Fibroblast of skin of right biceps (primary cell): ENCODE measurements around the gene GRM4.
"Not testable (repeated sequence)": the region's sequence is repeated elsewhere in the genome, so short reads cannot be mapped to it uniquely, and the experiment has no call there.

Experiments
- DNase-seq: peaks from one replicate; pipeline ENCODE4 v3.0.0-alpha.2; 2013

GRM4 gene

GRCh38 chr6:34059914-34060313, 86.0 kb downstream of the GRM4 start:
- no peak for DNase-seq

DNA sequence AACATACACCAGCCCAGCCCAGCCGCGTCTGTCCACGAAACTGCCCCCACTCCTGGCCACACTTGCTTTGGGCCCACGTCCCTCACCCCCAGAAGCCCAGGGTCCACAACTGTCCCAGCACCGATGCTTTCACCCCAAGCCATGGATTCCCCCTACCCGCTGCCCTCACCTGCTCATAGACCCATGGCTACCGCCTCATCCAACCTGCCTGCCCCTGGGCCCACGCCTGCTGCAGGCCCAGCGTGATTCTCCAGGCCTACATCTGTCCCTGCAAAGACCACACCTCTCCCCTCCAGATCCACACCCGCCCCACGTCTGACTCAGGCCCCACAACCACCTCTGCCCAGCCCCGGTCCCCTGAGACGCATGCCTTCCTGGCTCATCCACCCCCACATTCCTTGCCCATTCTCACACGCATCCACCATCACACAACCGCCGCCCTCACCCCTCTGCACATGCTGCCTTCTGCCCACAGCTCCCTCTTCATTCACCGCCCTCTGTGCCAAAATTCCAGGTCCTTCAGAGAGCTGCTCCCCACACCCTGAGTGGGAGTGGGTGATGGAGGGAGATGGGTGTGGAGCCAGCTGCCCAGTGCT, 86.7 kb downstream of the GRM4 start:
- peak; percentile 64 for DNase-seq

DNA sequence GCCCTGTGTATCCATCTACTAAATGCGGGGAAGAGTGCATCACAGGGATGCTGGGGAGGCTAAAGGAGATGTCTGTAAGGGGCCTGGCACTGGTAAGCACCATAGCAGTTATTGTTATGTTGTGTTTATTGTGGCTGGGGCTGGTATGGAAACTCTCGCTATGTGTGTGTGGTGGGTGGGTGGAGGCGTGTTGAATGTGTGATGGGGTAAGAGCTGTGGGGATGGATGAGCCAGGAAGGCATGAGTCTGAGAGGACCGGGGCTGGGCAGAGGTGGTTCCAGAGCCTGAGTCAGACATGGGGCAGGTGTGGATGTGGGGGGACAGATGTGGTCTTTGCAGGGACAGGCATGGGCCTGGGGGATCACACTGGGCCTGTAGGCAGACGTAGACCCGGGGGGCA, 88.1 kb downstream of the GRM4 start:
- no peak for DNase-seq

- no peak for DNase-seq
These were observed 88.7 kb downstream of the GRM4 start for GRCh38 chr6:34057191-34057590.

DNA sequence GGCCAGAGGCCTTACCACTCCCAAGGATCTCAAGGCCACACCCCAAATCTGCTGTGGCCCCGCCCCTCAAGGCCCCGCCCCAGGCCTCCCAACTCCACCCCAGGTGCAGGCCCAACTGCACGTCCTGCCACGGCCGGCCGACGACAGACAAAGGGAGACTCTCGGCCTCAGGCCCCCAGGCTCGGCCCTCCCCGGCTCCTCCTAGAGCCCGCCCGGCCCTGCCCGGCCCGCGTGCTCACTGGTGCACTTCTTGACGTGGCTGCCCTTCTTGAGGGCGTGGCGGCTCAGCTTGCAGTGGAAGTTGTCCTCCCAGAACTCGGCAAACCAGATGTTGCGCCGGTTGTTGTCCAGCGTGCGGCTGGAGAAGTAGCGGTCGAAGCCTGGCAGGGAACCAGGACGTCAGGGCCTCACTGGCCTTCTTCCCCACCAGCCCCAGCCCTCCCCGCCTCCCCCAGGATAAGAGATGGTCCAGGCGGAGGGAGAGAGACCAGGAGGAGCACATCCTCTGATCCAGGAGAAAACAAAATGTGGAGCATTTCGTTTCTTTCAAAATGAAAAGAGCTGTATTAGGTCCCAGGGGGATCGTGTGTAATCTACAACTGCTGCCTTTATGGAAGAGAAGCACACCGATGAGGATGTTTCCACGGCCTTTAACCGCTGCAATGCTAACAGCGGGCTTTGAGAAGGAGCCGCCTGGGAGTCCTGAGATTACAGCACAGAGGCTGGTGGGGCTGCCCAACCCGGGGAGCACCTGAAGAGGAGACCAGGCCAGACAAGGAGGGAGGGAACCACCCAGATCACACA, 89.4 kb downstream of the GRM4 start:
- peak; percentile 62 for DNase-seq

GRCh38 chr6:34055223-34055933, 90.5 kb downstream of the GRM4 start:
- DNase-seq, result peak; percentile 56

DNA sequence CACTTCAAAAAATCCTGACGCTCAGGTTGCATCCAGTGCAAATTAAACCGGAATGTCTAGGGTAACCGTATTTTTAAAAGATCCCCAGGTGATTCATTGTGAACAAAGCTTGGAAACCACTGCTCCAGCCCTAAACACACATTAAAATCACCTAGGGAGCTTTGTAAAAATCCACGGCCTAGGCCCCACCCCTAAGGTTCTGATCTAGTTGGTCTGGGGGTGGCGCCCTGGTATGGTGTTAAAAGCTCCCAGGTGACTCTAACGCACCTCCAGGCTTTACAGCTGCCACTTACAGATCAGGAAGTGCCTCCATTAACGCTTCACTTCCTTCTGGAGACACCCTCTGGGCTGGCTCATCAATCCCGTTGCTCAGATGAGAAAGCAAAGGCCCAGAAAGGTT, 92.2 kb downstream of the GRM4 start:
- DNase-seq, result no peak

DNA sequence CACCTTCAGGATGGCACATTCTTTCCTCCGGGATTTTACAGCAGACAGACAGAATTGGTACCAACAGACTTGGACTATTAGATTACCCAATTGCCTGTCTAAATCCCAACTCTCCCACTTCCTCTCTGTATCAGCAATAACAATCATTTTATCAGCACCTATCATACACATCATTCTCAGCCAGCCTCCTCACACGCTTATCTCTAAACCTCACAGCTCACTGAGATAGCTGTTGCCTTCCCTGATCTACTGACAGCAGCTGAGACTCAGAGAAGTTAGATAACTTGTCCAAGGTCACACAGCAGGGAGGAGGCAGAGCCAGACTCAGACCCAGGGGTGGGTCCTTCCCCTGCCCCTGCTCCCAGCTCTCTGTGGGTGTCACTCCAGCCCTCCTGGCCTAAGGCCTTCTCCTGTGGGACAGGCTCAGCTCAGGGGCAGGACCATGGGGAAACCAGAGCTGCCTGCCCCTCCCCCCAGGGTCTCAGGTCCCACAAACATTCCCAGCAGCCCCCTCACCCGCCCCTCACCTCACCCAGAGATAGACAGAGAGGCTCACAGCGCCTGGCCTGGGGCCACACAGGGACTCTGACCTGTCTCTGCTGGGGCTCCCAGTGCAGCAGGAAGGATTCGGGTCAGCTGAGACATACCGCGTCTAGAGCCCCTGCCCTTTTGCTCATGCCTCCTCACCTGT, 92.8 kb downstream of the GRM4 start:
- DNase-seq, result no peak

DNA sequence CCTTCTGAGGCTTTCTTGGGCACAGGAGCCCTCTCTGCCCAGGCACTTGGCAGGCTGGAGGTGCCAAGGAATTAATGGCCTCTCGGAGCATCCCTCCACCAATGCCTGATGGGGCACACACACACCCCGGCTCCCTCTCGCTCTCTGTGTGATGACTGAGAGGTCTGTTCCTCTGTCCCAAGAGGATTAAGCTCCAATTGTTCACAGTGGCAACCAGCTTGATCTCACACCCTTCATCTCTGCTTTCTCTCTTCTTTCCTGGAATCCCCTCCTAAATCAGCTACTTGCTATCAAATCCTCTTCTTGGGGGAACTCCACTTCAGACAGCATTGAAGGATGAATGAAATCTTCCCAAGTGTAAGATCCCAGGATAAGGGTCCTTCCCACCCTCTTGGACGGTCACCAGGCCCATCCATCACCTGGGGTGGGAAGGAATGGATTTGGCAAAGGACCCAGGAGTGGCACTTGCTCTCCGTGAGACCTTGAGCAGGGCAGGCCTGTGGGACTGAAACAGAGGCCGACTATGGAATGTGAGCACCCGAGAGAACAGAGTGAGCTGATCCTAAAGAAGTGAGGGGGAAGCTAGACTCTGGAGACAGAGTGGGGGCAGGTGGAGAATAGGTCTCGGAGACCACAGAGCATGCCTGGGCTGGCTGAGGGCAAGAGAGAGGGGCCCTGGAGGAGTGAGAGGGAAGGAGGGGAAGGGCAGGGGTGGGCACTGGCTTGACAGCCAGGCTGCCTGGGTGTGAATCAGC, 93.6 kb downstream of the GRM4 start:
- DNase-seq, result no peak

GRCh38 chr6:34051331-34051919, 94.5 kb downstream of the GRM4 start:
- no peak for DNase-seq

- DNase-seq, result no peak
These were observed 95.2 kb downstream of the GRM4 start for GRCh38 chr6:34050691-34051090.

GRCh38 chr6:34049395-34050342, 96.2 kb downstream of the GRM4 start:
- no peak for DNase-seq

- DNase-seq, result no peak
These were observed 97.7 kb downstream of the GRM4 start for GRCh38 chr6:34047913-34048867.

DNA sequence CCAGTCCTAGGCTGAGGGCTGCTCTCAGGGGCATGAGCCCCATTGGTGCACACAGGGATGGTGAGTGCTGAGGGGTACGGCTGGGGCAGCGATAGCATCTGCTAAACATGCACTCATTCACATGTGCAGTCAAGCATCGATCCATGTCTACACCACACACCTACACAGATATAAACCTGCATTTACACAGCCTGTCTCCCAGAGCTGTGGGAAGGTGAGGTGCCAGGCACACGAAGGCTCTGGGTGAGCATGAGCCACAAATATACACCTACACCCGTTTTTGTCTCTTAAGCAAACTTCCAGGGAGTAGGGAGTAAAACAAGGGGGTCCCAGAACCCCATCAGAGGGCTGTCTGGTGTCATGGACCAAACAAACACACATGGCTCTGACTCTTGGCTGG, 99.3 kb downstream of the GRM4 start:
- no peak for DNase-seq

GRCh38 chr6:34045771-34046170, 100.1 kb downstream of the GRM4 start:
- DNase-seq, result no peak

GRCh38 chr6:34044945-34045595, 100.8 kb downstream of the GRM4 start:
- DNase-seq, result no peak

DNA sequence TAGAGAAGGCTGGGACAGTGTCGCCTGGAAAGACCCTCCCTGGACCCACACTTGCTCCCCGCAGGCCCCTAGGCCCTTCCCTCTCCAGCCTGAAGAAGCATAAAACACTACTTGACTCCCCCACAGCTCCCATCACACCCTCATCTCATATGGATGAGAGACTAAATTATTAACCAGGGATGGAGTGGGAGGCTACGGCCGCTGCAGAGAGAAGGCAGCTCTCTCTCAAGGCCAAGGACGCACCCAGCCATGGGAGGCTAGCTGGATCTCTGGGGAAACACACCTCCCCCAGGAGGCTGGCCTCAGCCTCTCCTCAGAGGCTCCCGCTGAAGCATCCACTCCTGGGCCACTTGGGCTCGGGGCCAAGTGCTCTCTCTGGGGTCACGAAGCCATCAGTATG, 102.5 kb downstream of the GRM4 start:
- DNase-seq, result no peak

DNA sequence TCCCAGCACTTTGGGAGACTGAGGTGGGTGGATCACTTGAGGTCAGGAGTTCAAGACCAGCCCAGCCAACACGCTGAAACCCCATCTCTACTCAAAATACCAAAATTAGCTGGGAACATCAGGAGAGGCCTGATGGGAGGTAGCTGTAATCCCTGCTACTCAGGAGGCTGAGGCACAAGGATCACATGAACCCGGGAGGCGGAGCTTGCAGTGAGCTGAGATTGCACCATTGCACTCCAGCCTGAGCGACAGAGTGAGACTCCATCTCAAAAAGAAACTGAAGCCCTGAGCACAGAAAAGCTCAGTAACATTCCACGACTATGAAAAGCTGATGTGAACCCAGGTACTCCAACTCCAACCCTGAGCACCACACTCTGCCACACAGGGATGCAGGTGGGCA, 103.9 kb downstream of the GRM4 start:
- not testable (repeated sequence) for DNase-seq

DNA sequence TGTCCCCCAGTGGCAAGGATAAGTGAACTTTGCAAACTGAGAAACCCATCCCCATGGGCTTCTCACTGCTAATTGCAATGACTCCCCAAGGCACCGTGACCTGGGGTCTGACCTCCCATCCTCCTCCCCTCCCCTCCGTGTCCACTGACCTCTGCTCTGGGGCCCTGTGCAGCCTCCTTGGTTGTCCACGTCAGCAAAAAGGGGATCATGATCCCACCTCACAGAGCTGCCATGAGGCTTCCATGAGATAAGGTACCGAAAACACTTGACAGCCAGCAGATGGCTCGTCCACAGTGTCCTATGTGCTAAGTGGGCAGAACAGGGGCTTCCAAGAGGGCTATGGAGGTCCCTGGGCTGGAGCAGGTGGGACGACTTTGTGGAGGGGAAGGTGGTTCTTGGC, 104.5 kb downstream of the GRM4 start:
- DNase-seq, result no peak
